Trophoblast cell (in vitro differentiated cells and primary cell): Measurements from ENCODE around the gene MATN4.

ENCODE experiments used
- DNase-seq, 2 donors: peaks; one replicate each; pipeline ENCODE4 v3.0.0-alpha.2; 2016
- H2AFZ ChIP-seq: 2 replicates; pipeline ENCODE4 v1.6.1; 2013; ENCODE audit warnings: low read length, moderate library complexity, mild to moderate bottlenecking; ENCODE audit not compliant: insufficient read depth, poor library complexity
- H2AK5ac ChIP-seq: 2 replicates; pipeline ENCODE4 v1.6.1; 2013; ENCODE audit warnings: mild to moderate bottlenecking, low read length
- H2BK120ac ChIP-seq: 2 replicates; pipeline ENCODE4 v1.6.1; 2013; ENCODE audit warnings: low read length, mild to moderate bottlenecking, moderate library complexity; ENCODE audit not compliant: insufficient read depth, poor library complexity
- H2BK12ac ChIP-seq: 2 replicates; pipeline ENCODE4 v1.6.1; 2013; ENCODE audit warnings: mild to moderate bottlenecking, low read length, moderate library complexity
- H2BK5ac ChIP-seq: 2 replicates; pipeline ENCODE4 v1.6.1; 2013; ENCODE audit warnings: low read length, low read depth, moderate library complexity, mild to moderate bottlenecking; ENCODE audit not compliant: poor library complexity
- H3K14ac ChIP-seq: 2 replicates; pipeline ENCODE4 v1.6.1; 2013; ENCODE audit warnings: mild to moderate bottlenecking, low read length
- H3K18ac ChIP-seq: 2 replicates; pipeline ENCODE4 v1.6.1; 2013; ENCODE audit warnings: mild to moderate bottlenecking, low read length
- H3K23ac ChIP-seq: 2 replicates; pipeline ENCODE4 v1.6.1; 2013; ENCODE audit warnings: low read length
- H3K27ac ChIP-seq: 2 replicates; pipeline ENCODE4 v1.5.1; 2013; ENCODE audit warnings: low read depth, mild to moderate bottlenecking, inconsistent platforms, low read length, moderate library complexity
- H3K27me3 ChIP-seq: 2 replicates; pipeline ENCODE4 v1.6.1; 2013; ENCODE audit warnings: inconsistent platforms, mild to moderate bottlenecking, low read length, moderate library complexity; ENCODE audit not compliant: insufficient read depth
- H3K36me3 ChIP-seq, 2 experiments: 1 replicate in 1 of 2; 2 replicates in 1 of 2; pipeline ENCODE4 v1.6.1; 2013; ENCODE audit warnings: low read length in 2 of 2, mild to moderate bottlenecking in 2 of 2, moderate library complexity in 1 of 2; ENCODE audit not compliant: insufficient read depth in 2 of 2, control insufficient read depth in 1 of 2
- H3K4ac ChIP-seq: 2 replicates; pipeline ENCODE4 v1.6.1; 2013; ENCODE audit warnings: low read depth, mild to moderate bottlenecking, low read length, moderate library complexity
- H3K4me1 ChIP-seq, 2 experiments: 1 replicate in 1 of 2; 2 replicates in 1 of 2; pipeline ENCODE4 v1.6.1; 2013; ENCODE audit warnings: low read length in 2 of 2, mild to moderate bottlenecking in 2 of 2, moderate library complexity in 1 of 2; ENCODE audit not compliant: insufficient read depth in 2 of 2, control insufficient read depth in 1 of 2
- H3K4me2 ChIP-seq: 2 replicates; pipeline ENCODE4 v1.6.1; 2013; ENCODE audit warnings: inconsistent platforms, mild to moderate bottlenecking, low read length, moderate library complexity
- H3K4me3 ChIP-seq: 2 replicates; pipeline ENCODE4 v1.5.1; 2013; ENCODE audit warnings: mild to moderate bottlenecking, low read depth, low read length, inconsistent platforms
- H3K79me1 ChIP-seq: one replicate; pipeline ENCODE4 v1.6.1; 2013; ENCODE audit warnings: low read length
- H3K79me2 ChIP-seq: 2 replicates; pipeline ENCODE4 v1.6.1; 2013; ENCODE audit warnings: low read length, mild to moderate bottlenecking; ENCODE audit not compliant: control insufficient read depth, insufficient read depth, poor library complexity
- H3K9ac ChIP-seq: 2 replicates; pipeline ENCODE4 v1.6.1; 2013; ENCODE audit warnings: mild to moderate bottlenecking, low read length
- H3K9me3 ChIP-seq: 2 replicates; pipeline ENCODE4 v1.6.1; 2013; ENCODE audit warnings: low read depth, mild to moderate bottlenecking, control low read depth, inconsistent platforms, low read length; ENCODE audit not compliant: insufficient read depth
- H4K12ac ChIP-seq: 2 replicates; pipeline ENCODE4 v1.6.1; 2013; ENCODE audit warnings: low read depth, mild to moderate bottlenecking, low read length, moderate library complexity
- H4K8ac ChIP-seq: 2 replicates; pipeline ENCODE4 v1.6.1; 2013; ENCODE audit warnings: low read depth, mild to moderate bottlenecking, low read length, moderate library complexity
- H4K91ac ChIP-seq: one replicate; pipeline ENCODE4 v1.6.1; 2013; ENCODE audit warnings: low read depth, mild to moderate bottlenecking, low read length, moderate library complexity
- WGBS: extraction: QIAGEN DNeasy Blood & Tissue Kit; methylation state at CpG from one replicate; pipeline ENCODE4 v1.1.7; 2013; ENCODE audit warnings: missing lambda C conversion rate; ENCODE audit not compliant: insufficient read length, insufficient coverage; ENCODE audit errors: extremely low coverage; 5-methylcytosine and 5-hydroxymethylcytosine counted together

The MATN4 gene

DNA sequence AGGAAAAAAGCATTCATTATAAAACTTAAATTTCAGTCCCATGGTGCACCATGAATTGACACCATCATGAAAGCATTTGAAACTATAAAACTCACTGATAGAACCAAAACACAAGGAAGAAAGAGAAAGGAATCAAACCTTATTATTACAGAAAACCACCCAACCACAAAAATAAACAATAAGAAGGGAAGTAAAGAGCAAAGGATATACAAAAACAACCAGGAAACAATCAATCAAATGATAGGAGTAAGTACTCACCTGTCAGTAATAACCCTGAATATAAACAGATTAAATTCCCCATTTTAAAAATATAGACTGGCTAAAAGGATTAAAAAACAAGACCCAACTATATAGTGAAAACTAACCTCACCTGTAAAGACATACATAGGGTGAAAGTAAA, 59.5 kb downstream of the MATN4 start:
- Histone ChIP-seq H3K18ac (no peak overlapping the region), H4K12ac (no peak overlapping the region), H3K36me3 (no peaks in the 10 kb centered on the region), H3K14ac (no peak overlapping the region), H2BK5ac (no peak overlapping the region), H2AK5ac (no peak overlapping the region), H2BK120ac (no peak overlapping the region), H3K4me1 (no peaks in the 10 kb centered on the region), H3K79me1 (no peaks in the 10 kb centered on the region), H3K27me3 (no peaks in the 10 kb centered on the region), H3K9me3 (no peaks in the 10 kb centered on the region), H3K4ac (no peak overlapping the region), H3K9ac (no peak overlapping the region), H3K23ac (no peak overlapping the region), H3K4me2 (no peak overlapping the region), H3K27ac (no peak overlapping the region), H4K91ac (no peak overlapping the region), H2AFZ (no peak overlapping the region), H3K4me3 (no peak overlapping the region), H4K8ac (no peak overlapping the region), H3K79me2 (no peaks in the 10 kb centered on the region), H2BK12ac (no peak overlapping the region)
- no peak for DNase-seq

DNA sequence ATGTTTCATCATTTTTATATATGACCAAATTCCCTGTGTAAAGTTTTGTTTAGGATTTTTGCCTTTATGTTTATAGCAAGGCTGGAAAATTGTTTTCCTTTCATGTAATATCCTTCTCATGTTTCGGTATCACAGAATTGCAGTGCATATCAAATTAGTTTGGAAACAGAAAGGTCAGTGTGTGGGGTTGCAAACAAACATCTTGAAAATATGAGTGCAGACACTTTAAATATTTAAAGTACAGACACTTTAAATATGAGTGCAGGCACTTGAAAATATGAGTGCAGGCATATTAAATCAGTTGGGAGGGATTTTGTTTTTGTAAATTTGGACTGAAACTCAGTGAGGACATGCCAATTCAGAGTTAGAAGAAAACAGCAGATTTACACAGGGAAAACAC, 60.2 kb downstream of the MATN4 start:
- no peak overlapping the region for H2BK5ac ChIP-seq
- H3K4ac ChIP-seq: no peak overlapping the region
- no peaks in the 10 kb centered on the region for H3K79me2 ChIP-seq
- no peak overlapping the region for H3K4me2 ChIP-seq
- H2AFZ ChIP-seq: no peak overlapping the region
- H2AK5ac ChIP-seq: no peak overlapping the region
- H3K9ac ChIP-seq: no peak overlapping the region
- H3K79me1 ChIP-seq: no peaks in the 10 kb centered on the region
- H4K8ac ChIP-seq: no peak overlapping the region
- no peak overlapping the region for H4K91ac ChIP-seq
- no peak overlapping the region for H4K12ac ChIP-seq
- H3K27me3 ChIP-seq: no peaks in the 10 kb centered on the region
- H2BK12ac ChIP-seq: no peak overlapping the region
- H3K18ac ChIP-seq: no peak overlapping the region
- no peak overlapping the region for H3K27ac ChIP-seq
- H3K4me3 ChIP-seq: no peak overlapping the region
- no peak overlapping the region for H3K23ac ChIP-seq
- no CpG with 5 or more reads among the region's 1 CpG for WGBS
- DNase-seq: no peak
- H3K4me1 ChIP-seq: no peaks in the 10 kb centered on the region
- no peak overlapping the region for H3K14ac ChIP-seq
- H3K36me3 ChIP-seq: no peaks in the 10 kb centered on the region
- H3K9me3 ChIP-seq: no peaks in the 10 kb centered on the region
- no peak overlapping the region for H2BK120ac ChIP-seq

DNA sequence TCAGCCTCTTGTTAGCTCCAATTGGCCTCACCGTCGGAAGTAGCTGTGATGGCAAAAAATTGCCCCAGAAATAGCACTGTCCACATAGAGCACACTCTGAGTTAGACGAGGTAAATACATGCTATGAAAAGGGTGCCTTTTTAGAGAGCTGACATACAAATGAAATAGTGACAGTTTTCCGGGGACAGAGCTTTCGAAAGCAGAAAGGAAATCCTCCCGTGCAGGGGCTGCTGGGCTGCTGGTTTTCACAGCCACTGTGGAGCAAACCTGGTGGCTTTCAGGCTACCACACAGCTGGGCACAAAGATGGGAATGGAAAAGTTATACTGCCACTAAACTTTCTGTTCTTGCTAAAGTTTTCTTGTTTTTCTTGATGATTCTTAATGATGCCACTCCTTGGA, 62.0 kb downstream of the MATN4 start:
- no peak overlapping the region for H2BK5ac ChIP-seq
- no peak overlapping the region for H4K12ac ChIP-seq
- no peaks in the 10 kb centered on the region for H3K27me3 ChIP-seq
- no peak overlapping the region for H3K23ac ChIP-seq
- no peak overlapping the region for H3K4ac ChIP-seq
- H3K4me2 ChIP-seq: no peak overlapping the region
- no peak for DNase-seq
- no peak overlapping the region for H2AFZ ChIP-seq
- no peak overlapping the region for H4K8ac ChIP-seq
- H3K14ac ChIP-seq: no peak overlapping the region
- H3K4me3 ChIP-seq: no peak overlapping the region
- H2BK12ac ChIP-seq: no peak overlapping the region
- no peak overlapping the region for H2BK120ac ChIP-seq
- H3K9ac ChIP-seq: no peak overlapping the region
- no peak overlapping the region for H3K18ac ChIP-seq
- H4K91ac ChIP-seq: no peak overlapping the region
- H3K36me3 ChIP-seq: no peaks in the 10 kb centered on the region
- WGBS: no CpG with 5 or more reads among the region's 6 CpGs
- H2AK5ac ChIP-seq: no peak overlapping the region
- H3K79me1 ChIP-seq: no peaks in the 10 kb centered on the region
- H3K27ac ChIP-seq: no peak overlapping the region
- H3K79me2 ChIP-seq: no peaks in the 10 kb centered on the region
- H3K4me1 ChIP-seq: no peaks in the 10 kb centered on the region
- H3K9me3 ChIP-seq: no peaks in the 10 kb centered on the region
